GM18511 (cell line): ENCODE measurements around the gene PDLIM1.
A peak's percentile ranks its signal among the peaks of the same experiment; 100 is the strongest.

Source experiments
- ATAC-seq: cut with Tn5 transposase; IDR thresholded peaks from one replicate; pipeline ENCODE4 v1.9.1; 2021; ENCODE audit warnings: mild to moderate bottlenecking, moderate library complexity; ENCODE audit not compliant: unreplicated experiment

The PDLIM1 gene

GRCh38 chr10:95315509-95315908 lies 24.7 kb upstream of the PDLIM1 start:
- no peak for ATAC-seq

GRCh38 chr10:95314192-95314918 lies 23.6 kb upstream of the PDLIM1 start:
- no peak for ATAC-seq

GRCh38 chr10:95312986-95313495 lies 22.2 kb upstream of the PDLIM1 start:
- no peak for ATAC-seq

- ATAC-seq = no peak
Measured at GRCh38 chr10:95312257-95312656, 21.5 kb upstream of the PDLIM1 start.

GRCh38 chr10:95309958-95310357 lies 19.2 kb upstream of the PDLIM1 start:
- ATAC-seq = peak; percentile 64

- no peak for ATAC-seq
Measured at GRCh38 chr10:95308389-95309302, 17.8 kb upstream of the PDLIM1 start.

- ATAC-seq = no peak
Measured at GRCh38 chr10:95306851-95307250, 16.0 kb upstream of the PDLIM1 start.

- ATAC-seq = no peak
Measured at GRCh38 chr10:95306318-95306650, 15.5 kb upstream of the PDLIM1 start.

- no peak for ATAC-seq
Measured at GRCh38 chr10:95305606-95306317, 15.0 kb upstream of the PDLIM1 start.

GRCh38 chr10:95304976-95305375 lies 14.2 kb upstream of the PDLIM1 start:
- ATAC-seq = no peak

- no peak for ATAC-seq
Measured at GRCh38 chr10:95304463-95304862, 13.7 kb upstream of the PDLIM1 start.

GRCh38 chr10:95303950-95304349 lies 13.1 kb upstream of the PDLIM1 start:
- no peak for ATAC-seq

GRCh38 chr10:95303535-95303934 lies 12.7 kb upstream of the PDLIM1 start:
- no peak for ATAC-seq

- no peak for ATAC-seq
Measured at GRCh38 chr10:95300022-95300539, 9.3 kb upstream of the PDLIM1 start.

GRCh38 chr10:95297402-95297801 lies 6.6 kb upstream of the PDLIM1 start:
- peak; percentile 47 for ATAC-seq

GRCh38 chr10:95296764-95297163 lies 6.0 kb upstream of the PDLIM1 start:
- no peak for ATAC-seq

GRCh38 chr10:95295031-95295755 lies 4.4 kb upstream of the PDLIM1 start:
- peak; percentile 79 for ATAC-seq

- ATAC-seq = no peak
Measured at GRCh38 chr10:95293631-95294030, 2.8 kb upstream of the PDLIM1 start.

GRCh38 chr10:95291365-95292039 lies 699 bp upstream of the PDLIM1 start:
- ATAC-seq = no peak

- no peak for ATAC-seq
Measured at GRCh38 chr10:95289921-95290421, 832 bp downstream of the PDLIM1 start.
